GM18951 (cell line): ENCODE results near the gene KRT32.

Experiments used
- POLR2A ChIP-seq: IDR thresholded peaks from 4 replicates; pipeline ENCODE4 v1.6.1; 2011; ENCODE audit warnings: mild to moderate bottlenecking; ENCODE audit not compliant: insufficient read length, insufficient read depth; ENCODE audit errors: extremely low read depth
- in situ Hi-C: fragments of 300-500 bp; cut with MboI; formaldehyde crosslinking; loops from one replicate; pipeline ENCODE4 v1.12.0; 2022; ENCODE audit warnings: low sequenced_read_pairs, mixed read lengths, inconsistent platforms; ENCODE audit not compliant: unreplicated experiment

KRT32 gene

GRCh38 chr17:41421617-41422016 is 45.6 kb downstream of the KRT32 start:
- TF ChIP-seq POLR2A, result no peak
- in situ Hi-C loops, result no loop called here

GRCh38 chr17:41421116-41421515 is 46.1 kb downstream of the KRT32 start:
- TF ChIP-seq POLR2A, result no peak
- in situ Hi-C loops, result no loop called here

- no peak for TF ChIP-seq POLR2A
- in situ Hi-C loops, result no loop called here
Measured at GRCh38 chr17:41420134-41420533, 47.1 kb downstream of the KRT32 start.

- in situ Hi-C loops, result no loop called here
- TF ChIP-seq POLR2A, result no peak
Measured at GRCh38 chr17:41419716-41420115, 47.5 kb downstream of the KRT32 start.

- no peak for TF ChIP-seq POLR2A
- in situ Hi-C loops, result no loop called here
Measured at GRCh38 chr17:41418116-41418860, 48.9 kb downstream of the KRT32 start.

GRCh38 chr17:41417576-41418015 is 49.6 kb downstream of the KRT32 start:
- TF ChIP-seq POLR2A, result no peak
- in situ Hi-C loops, result no loop called here

GRCh38 chr17:41417127-41417526 is 50.1 kb downstream of the KRT32 start:
- in situ Hi-C loops, result no loop called here
- TF ChIP-seq POLR2A, result no peak

- no peak for TF ChIP-seq POLR2A
- in situ Hi-C loops, result no loop called here
Measured at GRCh38 chr17:41416479-41416878, 50.7 kb downstream of the KRT32 start.

- in situ Hi-C loops, result no loop called here
- no peak for TF ChIP-seq POLR2A
Measured at GRCh38 chr17:41415833-41416335, 51.3 kb downstream of the KRT32 start.

- in situ Hi-C loops, result no loop called here
- no peak for TF ChIP-seq POLR2A
Measured at GRCh38 chr17:41415411-41415810, 51.8 kb downstream of the KRT32 start.

GRCh38 chr17:41413982-41414381 is 53.2 kb downstream of the KRT32 start:
- in situ Hi-C loops, result no loop called here
- no peak for TF ChIP-seq POLR2A

- in situ Hi-C loops, result no loop called here
- no peak for TF ChIP-seq POLR2A
Measured at GRCh38 chr17:41413353-41413957, 53.7 kb downstream of the KRT32 start.

GRCh38 chr17:41411072-41411840 is 55.9 kb downstream of the KRT32 start:
- TF ChIP-seq POLR2A, result no peak
- in situ Hi-C loops, result no loop called here
